GM19099 (cell line): ENCODE measurements around the gene THOC5.

Source experiments
- POLR2A ChIP-seq: IDR thresholded peaks from 3 replicates; pipeline ENCODE4 v1.6.1; 2011; ENCODE audit warnings: low read depth; ENCODE audit not compliant: insufficient read length; ENCODE audit errors: extremely low read depth

Gene THOC5

GRCh38 chr22:29482726-29483125, 70.8 kb downstream of the THOC5 start:
- TF ChIP-seq POLR2A = no peak

GRCh38 chr22:29482253-29482652, 71.3 kb downstream of the THOC5 start:
- TF ChIP-seq POLR2A = no peak

- no peak for TF ChIP-seq POLR2A
These were observed 72.1 kb downstream of the THOC5 start for GRCh38 chr22:29481265-29482000.

GRCh38 chr22:29480512-29481264, 72.9 kb downstream of the THOC5 start:
- TF ChIP-seq POLR2A = no peak

GRCh38 chr22:29480262-29480511, 73.4 kb downstream of the THOC5 start:
- TF ChIP-seq POLR2A = no peak

- TF ChIP-seq POLR2A = peak; percentile 66
These were observed 73.9 kb downstream of the THOC5 start, which contains the start of gene NEFH for GRCh38 chr22:29479417-29480261. NEFH (plus strand) TSS chr22:29480218; CDS start chr22:29480263, 45 bp downstream.

GRCh38 chr22:29478326-29479276, 75.0 kb downstream of the THOC5 start:
- TF ChIP-seq POLR2A = no peak

- no peak for TF ChIP-seq POLR2A
These were observed 75.7 kb downstream of the THOC5 start for GRCh38 chr22:29477723-29478318.

- TF ChIP-seq POLR2A = no peak
These were observed 77.4 kb downstream of the THOC5 start for GRCh38 chr22:29476116-29476515.

GRCh38 chr22:29475550-29475949, 78.0 kb downstream of the THOC5 start:
- TF ChIP-seq POLR2A = no peak

- no peak for TF ChIP-seq POLR2A
These were observed 80.6 kb downstream of the THOC5 start for GRCh38 chr22:29473001-29473400.

- TF ChIP-seq POLR2A = no peak
These were observed 83.2 kb downstream of the THOC5 start for GRCh38 chr22:29470159-29470855.

- TF ChIP-seq POLR2A = no peak
These were observed 83.8 kb downstream of the THOC5 start for GRCh38 chr22:29469755-29470154.
